H1 (cell line): ENCODE data around the gene FASN.

Experiments used
- EZH2 ChIP-seq: fragments of 200-600 bp; sonication (generic); IDR thresholded peaks from 2 replicates; pipeline ENCODE4 v1.7.1; 2012; ENCODE audit warnings: low read depth, mild to moderate bottlenecking, moderate library complexity, low read length, inconsistent platforms; ENCODE audit not compliant: severe bottlenecking
- TAF1 ChIP-seq: IDR thresholded peaks from 2 replicates; pipeline ENCODE4 v1.6.1; 2011; ENCODE audit warnings: mild to moderate bottlenecking, low read depth, low read length
- TCF12 ChIP-seq: IDR thresholded peaks from 2 replicates; pipeline ENCODE4 v1.6.1; 2011; ENCODE audit warnings: low read depth, mild to moderate bottlenecking, low read length
- TF ChIP-seq, protein P1 (sequence below), 3 experiments: IDR thresholded peaks; 1 replicate in 2 of 3; 2 replicates in 1 of 3; pipeline versions ENCODE4 v1.5.1 to v1.6.1; 2011; ENCODE audit warnings: low read length in 3 of 3, mild to moderate bottlenecking in 3 of 3, inconsistent platforms in 2 of 3, low read depth in 1 of 3, moderate library complexity in 1 of 3; ENCODE audit not compliant: insufficient read depth in 1 of 3; ENCODE audit errors: control extremely low read depth in 1 of 3

- TF ChIP-seq EZH2, result no peak
- TF ChIP-seq, protein P1, sequence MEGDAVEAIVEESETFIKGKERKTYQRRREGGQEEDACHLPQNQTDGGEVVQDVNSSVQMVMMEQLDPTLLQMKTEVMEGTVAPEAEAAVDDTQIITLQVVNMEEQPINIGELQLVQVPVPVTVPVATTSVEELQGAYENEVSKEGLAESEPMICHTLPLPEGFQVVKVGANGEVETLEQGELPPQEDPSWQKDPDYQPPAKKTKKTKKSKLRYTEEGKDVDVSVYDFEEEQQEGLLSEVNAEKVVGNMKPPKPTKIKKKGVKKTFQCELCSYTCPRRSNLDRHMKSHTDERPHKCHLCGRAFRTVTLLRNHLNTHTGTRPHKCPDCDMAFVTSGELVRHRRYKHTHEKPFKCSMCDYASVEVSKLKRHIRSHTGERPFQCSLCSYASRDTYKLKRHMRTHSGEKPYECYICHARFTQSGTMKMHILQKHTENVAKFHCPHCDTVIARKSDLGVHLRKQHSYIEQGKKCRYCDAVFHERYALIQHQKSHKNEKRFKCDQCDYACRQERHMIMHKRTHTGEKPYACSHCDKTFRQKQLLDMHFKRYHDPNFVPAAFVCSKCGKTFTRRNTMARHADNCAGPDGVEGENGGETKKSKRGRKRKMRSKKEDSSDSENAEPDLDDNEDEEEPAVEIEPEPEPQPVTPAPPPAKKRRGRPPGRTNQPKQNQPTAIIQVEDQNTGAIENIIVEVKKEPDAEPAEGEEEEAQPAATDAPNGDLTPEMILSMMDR (IDR thresholded peaks at IDR 0.05; ENCODE audit: control extremely low read depth in 1 of 3, insufficient read depth in 1 of 3, low read depth in 1 of 3, low read length in 3 of 3), result no peak
- TF ChIP-seq TCF12, result no peak
- TF ChIP-seq TAF1, result no peak
Observed at GRCh38 chr17:82105417-82105881, 7.4 kb upstream of the FASN start.
